DOHH2 (cell line): ENCODE results near the gene SEMA6C.

Source experiments
- CTCF ChIP-seq: fragments of 200-600 bp; sonication (generic); IDR thresholded peaks from one replicate; pipeline ENCODE4 v1.5.1; 2014; ENCODE audit warnings: antibody characterized with exemption, mild to moderate bottlenecking, low read depth, low read length; ENCODE audit not compliant: poor library complexity, severe bottlenecking
- EZH2phosphoT487 ChIP-seq: fragments of 200-600 bp; sonication (generic); IDR thresholded peaks from 2 replicates; pipeline ENCODE4 v1.6.1; 2017; ENCODE audit warnings: borderline replicate concordance, mild to moderate bottlenecking, antibody characterized with exemption, low read length, moderate library complexity, mixed read lengths

GRCh38 chr1:151131701-151132334, 14.6 kb downstream of the SEMA6C start:
- no peak for TF ChIP-seq CTCF
- no peak for TF ChIP-seq EZH2phosphoT487
